NCI-H2029 treated with DMSO at 0.1 percent for 48 hours (cell line): ENCODE measurements around the gene SECTM1.

Experiments
- DNase-seq: peaks from one replicate; lab custom pipeline; 2025; lab: John Stamatoyannopoulos, UW

The SECTM1 gene

GRCh38 chr17:82299452-82299851, 34.1 kb downstream of the SECTM1 start:
- no peak for DNase-seq

DNA sequence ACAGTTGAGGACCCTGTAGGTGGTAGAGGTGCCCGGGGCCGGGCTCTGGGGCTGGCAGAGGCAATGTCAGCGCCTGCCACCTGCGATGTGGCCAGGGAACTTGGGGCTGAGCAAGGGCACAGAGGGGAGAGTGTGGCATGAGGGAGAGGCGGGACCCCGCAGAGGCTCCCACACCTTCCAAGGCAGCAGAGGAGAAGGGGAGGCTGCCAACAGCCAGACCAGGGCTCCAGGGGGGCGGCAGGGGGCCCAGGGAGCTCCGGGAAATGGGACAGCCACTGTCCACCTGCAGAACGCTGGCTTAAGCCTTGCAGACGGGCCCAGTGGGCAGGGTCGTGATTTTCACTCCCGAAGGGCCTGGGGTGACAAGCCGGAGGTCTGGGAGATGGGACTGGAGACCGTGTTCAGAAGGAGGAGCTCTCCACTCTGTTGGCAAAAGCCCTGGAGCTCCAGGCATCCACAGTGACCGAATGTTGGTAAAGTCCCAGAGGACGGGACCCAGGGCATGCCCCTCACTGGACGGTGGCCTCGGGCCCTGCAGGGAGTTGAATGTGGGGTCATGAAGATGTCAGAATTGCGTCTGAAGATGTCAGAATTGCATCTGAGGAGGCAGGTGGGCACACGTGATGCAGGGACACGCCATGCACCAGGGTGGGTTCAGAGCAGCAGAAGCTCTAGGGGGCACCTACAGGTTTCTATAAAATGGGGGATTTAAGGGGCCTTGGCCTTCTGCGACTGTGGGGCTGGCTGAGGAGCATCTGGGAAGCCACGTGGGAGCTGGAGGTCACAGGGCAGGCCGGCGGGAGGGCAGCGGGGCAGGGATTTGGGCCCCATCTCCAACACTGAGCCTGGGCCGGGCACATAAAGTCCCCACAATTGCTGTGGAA, 34.8 kb downstream of the SECTM1 start:
- DNase-seq, result no peak

DNA sequence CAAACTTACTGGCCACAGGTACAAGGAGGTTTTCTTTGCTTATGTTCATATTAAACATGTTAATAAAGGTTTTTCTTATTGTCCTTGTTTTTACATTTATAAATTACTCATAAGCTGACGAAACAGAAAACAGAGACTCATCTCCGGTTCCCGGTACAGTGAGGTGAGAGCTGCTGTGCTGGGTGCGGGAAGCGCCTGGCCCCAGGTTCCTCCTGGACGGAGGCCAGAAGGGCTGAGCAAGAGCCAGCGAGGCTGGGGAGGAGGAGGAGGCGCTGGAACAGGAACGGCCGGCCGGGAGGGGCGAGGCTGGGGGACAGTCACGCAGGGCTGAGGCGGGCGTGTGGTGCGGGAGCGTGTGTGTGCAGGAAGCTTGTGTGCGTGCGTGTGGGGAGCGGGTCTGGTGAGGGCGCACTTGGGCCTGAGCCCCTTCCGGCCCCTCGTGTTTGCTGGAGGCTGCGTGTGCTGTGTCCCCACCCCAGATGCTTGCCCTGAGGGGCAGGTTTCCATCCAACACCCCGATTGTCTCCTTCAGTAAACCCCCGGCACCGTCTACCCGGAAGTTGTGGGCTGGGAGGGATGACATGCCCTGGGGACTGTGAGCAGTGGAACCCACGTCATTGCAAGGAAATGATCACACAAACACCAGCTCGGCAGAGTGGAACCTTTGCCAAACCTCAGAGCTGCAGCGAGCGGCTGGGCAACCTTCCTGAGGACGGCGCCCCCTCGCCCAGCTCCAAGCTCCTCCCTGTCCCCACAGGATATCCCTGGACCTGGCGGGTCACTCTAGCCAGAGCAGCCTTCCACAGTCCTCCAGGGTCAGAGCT, 35.6 kb downstream of the SECTM1 start:
- DNase-seq, result peak; percentile 62

DNA sequence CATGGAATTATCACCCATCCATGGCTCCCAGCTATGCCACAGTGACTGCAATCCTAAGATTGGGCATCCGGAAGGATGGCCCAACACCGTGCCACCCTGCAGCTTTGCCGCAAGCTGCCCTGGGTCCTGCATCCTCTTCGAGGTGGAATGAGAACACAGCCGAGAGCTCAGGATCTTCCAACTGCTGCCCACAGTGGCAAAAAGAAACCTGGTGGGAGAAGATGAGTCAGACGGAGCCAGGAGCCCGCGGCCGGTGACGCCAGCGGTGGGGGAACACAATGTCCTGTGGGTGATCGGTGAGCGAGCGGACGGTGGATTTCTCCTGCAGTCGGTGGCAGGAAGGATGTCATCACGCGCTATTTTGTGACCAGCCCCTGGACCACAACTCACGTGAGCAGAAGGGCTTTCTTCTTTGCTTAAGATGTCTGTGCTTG, 36.3 kb downstream of the SECTM1 start:
- no peak for DNase-seq

- DNase-seq, result no peak
These were observed 36.9 kb downstream of the SECTM1 start for GRCh38 chr17:82296511-82297279.

GRCh38 chr17:82295472-82295814, 38.1 kb downstream of the SECTM1 start:
- DNase-seq, result no peak

- no peak for DNase-seq
These were observed 39.3 kb downstream of the SECTM1 start for GRCh38 chr17:82294064-82294773.

DNA sequence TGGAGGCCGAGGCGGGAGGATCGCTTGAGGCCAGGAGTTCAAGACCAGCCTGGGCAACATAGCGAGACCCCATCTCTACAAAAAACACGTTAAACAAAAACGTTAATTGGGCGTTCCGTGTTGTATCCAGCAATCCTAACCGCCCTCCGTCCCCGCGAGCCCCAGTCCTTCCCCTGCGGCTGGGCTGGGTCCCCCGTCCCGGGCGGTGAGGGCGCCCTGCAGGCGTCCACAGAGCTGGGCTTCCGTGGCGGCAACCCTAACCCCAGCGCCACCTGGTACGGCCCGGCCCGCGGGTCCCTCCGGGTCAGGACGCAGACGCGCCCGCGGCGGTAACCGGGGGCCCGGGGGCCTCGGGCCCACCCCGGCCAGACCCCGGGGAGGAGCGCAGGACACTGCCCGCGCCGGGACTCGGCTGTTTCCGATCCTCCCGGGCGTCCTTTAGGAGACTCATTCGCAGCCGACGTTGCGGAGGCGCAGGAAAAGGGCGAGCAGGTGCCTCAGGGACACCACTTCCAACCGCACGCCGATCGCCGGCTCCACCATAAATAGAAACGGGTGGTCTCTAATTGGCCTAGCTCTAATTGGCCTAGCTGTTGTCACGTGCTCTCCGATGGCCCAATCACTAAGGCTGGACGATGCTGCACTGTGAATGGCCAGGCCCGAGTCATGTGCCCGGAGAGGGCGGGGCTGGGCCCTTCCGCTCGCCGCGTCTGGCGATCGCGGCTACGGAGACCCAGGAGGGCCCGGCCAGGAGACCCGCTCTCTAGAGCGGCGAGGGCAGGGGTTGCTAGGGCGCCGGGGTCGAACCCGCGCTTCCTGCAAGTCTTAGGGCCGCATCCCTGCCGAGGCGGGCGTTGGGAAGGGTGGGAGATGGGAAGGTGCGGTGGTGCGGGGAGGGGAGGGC, 41.1 kb downstream of the SECTM1 start:
- DNase-seq, result peak; percentile 91

GRCh38 chr17:82291582-82292250, 41.9 kb downstream of the SECTM1 start:
- no peak for DNase-seq

- peak; percentile 95 for DNase-seq
These were observed 45.4 kb downstream of the SECTM1 start for GRCh38 chr17:82287868-82288801.

- DNase-seq, result no peak
These were observed 46.3 kb downstream of the SECTM1 start for GRCh38 chr17:82287013-82287867.

- DNase-seq, result no peak
These were observed 48.4 kb downstream of the SECTM1 start for GRCh38 chr17:82285141-82285540.

DNA sequence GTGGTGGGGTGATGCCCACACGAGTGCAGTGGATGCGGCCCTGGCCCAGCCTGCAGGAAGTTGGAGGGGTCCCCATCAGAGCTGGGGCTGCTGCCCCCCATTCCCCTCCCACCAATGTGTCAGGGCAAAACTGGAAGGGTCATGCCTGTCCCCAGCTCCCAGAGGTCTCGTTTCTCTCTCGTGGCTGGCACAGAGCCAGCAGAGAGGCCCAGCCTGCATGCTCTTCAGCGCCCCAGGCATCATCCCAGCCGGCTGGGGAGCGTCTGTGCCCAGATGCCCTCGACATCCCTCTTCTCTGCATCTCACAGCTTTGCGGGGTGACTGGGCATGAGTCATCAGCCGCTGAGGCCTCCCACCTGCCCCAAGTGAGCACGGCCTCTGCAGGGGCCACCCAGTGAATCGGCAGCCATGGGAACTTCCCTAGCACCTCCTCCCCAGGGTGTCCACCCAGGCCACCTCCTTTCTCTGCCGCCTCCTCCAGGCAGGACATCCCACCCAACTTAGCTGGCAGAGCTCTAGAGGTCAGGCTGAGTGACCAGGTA, 50.3 kb downstream of the SECTM1 start:
- no peak for DNase-seq

GRCh38 chr17:82282239-82283207, 51.0 kb downstream of the SECTM1 start:
- no peak for DNase-seq

GRCh38 chr17:82281502-82282238, 51.9 kb downstream of the SECTM1 start:
- no peak for DNase-seq

DNA sequence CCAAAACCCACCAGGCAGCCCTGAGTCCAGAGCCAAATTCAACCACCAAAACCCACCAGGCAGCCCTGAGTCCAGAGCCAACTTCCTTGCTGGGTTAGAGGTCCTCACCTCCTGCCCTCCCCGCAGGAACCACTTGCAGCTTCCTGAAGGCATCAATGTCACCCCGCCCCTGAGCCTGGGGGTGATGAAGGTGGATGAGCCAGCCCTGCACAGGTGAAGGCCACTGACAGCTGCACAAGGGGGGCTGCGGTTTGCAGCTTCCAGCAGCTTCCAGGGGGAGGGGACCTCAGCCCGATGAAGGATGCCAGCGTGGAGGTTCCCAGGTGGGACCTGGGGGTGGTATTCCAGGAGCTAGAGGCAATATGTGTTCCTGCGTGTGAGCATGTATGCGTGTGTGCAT, 52.5 kb downstream of the SECTM1 start:
- no peak for DNase-seq
